HUES6 (cell line): Measurements from ENCODE around the gene CCDC182.

Experiments used
- H3K27ac ChIP-seq: 2 replicates; pipeline ENCODE4 v1.7.0; 2013; ENCODE audit warnings: low read depth, mild to moderate bottlenecking, low read length, inconsistent platforms
- H3K27me3 ChIP-seq: 2 replicates; pipeline ENCODE4 v1.6.1; 2013; ENCODE audit warnings: low read length; ENCODE audit not compliant: control insufficient read depth, insufficient read depth
- H3K36me3 ChIP-seq: 2 replicates; pipeline ENCODE4 v1.6.1; 2013; ENCODE audit warnings: low read length; ENCODE audit not compliant: control insufficient read depth, insufficient read depth
- H3K4me1 ChIP-seq: 2 replicates; pipeline ENCODE4 v1.6.1; 2013; ENCODE audit warnings: low read length; ENCODE audit not compliant: control insufficient read depth, insufficient read depth
- H3K4me3 ChIP-seq: 2 replicates; pipeline ENCODE4 v1.5.1; 2013; ENCODE audit warnings: low read depth, low read length
- H3K9ac ChIP-seq: one replicate; pipeline ENCODE4 v1.6.1; 2013; ENCODE audit warnings: mild to moderate bottlenecking, low read length
- H3K9me3 ChIP-seq: 2 replicates; pipeline ENCODE4 v1.6.1; 2013; ENCODE audit warnings: low read depth, low read length; ENCODE audit not compliant: control insufficient read depth, insufficient read depth

The CCDC182 gene

DNA sequence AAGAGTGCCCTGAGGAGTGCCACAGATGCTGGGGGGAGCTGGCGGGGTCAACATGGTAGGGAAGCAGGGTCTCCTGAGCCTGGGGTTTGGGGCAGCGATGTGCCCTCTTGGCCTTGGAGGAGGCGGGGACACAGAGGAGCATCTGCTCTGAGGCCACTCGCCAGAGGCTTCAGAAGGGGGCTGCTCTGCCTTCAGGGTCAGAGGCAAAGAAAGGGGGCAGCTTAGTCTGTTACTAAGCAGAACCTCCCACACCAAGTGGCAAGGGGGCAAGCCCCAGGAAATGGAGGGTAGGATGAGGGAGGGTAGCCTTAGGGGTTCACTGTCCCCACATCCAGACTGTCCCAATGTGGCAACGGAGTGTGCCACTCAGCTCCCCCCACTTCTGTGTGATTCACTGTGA is 18.3 kb downstream of the CCDC182 start:
- peaks cover 7% of the 10 kb centered on the region; the same call in 1 of the 2 replicates for H3K4me1 ChIP-seq
- no peaks in the 10 kb centered on the region for H3K9me3 ChIP-seq
- no peaks in the 10 kb centered on the region for H3K27me3 ChIP-seq
- H3K4me3 ChIP-seq, result no peak overlapping the region
- no peak overlapping the region for H3K27ac ChIP-seq
- no peaks in the 10 kb centered on the region for H3K36me3 ChIP-seq
- H3K9ac ChIP-seq, result no peak overlapping the region

DNA sequence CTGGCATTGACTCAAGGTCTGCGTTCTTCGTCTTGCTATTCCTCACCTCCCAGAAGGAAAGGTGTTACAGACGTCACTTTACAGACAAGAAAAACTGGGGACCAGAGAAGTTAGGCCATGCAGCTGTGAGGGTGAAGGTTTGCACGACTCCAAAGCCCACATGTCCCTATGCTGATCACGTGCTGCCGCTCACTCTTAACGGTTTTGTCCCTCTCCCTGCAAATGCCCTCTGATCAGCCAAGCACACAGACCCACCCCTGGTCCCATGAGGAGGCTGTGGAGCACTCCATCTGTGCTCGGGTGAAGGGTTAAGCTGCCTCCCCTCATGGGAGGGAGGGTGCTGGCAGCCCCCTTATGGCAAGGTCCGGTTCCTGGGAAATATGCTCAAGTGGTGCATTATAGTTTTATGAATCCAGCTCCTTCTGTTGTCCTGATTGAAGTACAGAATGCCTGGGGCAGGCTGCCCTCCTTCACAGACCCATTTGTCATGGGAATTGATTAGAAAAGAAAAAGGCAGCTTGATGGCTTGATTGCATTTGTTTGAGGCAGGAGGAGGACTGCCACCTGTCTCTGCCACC is 18.8 kb downstream of the CCDC182 start:
- H3K27ac ChIP-seq, result no peak overlapping the region
- no peaks in the 10 kb centered on the region for H3K36me3 ChIP-seq
- no peak overlapping the region for H3K4me3 ChIP-seq
- no peaks in the 10 kb centered on the region for H3K27me3 ChIP-seq
- H3K9ac ChIP-seq, result no peak overlapping the region
- H3K4me1 ChIP-seq, result peaks cover 7% of the 10 kb centered on the region; the same call in 1 of the 2 replicates
- H3K9me3 ChIP-seq, result no peaks in the 10 kb centered on the region

DNA sequence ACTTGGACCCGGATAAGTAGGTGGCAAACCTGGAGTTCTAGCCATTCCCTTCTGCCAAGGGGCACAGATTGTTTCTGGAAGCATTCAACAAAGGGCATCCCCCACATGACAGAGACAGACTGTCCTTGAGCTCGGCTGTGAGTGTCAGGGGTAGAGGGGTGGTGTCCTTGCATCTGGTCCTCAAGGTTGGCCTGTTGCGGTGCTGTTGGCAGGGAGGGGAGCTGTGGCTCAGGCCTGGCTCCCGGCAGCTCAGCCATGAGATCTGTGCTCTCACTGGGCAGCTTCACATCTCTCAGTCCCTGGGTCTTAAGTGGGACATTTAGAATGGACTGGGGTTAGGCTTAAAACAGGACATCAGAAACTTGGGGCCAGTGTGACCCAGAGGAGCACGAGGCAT is 20.4 kb downstream of the CCDC182 start:
- Histone ChIP-seq H3K27ac (no peak overlapping the region), H3K27me3 (no peaks in the 10 kb centered on the region), H3K36me3 (no peaks in the 10 kb centered on the region), H3K4me3 (no peak overlapping the region), H3K9me3 (no peaks in the 10 kb centered on the region), H3K4me1 (peaks cover 7% of the 10 kb centered on the region; the same call in 1 of the 2 replicates), H3K9ac (no peak overlapping the region)

DNA sequence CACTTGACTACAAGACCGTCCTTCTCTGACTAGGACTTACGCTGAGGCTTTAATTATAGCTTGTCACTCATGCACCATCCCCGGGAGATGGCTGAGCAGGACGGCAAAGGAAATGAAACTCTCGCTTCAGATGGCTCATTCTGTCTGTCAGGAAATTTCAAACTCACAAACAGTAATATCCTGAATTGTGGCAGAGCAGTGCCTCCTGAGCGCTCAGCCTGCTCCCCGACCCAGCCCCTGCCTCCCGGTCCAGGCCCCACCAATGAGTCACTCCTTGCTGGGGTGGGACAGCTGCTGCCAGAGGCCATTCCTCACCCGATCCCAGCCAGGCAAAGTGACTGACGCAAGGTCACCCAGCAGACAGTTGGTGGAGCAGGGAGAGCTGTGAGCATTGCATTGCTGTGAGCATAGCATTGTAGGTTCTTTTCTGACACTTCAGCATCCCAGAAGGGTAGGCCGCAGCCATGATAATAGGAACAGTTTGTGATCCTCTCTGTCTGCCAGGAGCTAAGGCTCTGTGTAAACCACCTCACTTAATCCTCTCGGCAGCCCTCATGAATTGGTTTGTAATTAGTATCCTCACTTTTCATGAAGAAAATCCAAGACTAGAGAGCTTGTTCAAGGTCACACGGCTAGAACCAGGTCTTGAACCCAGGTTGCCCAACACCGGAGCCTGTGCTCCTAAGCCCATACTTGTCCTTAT is 20.9 kb downstream of the CCDC182 start:
- Histone ChIP-seq H3K27me3 (no peaks in the 10 kb centered on the region), H3K27ac (no peak overlapping the region), H3K9ac (no peak overlapping the region), H3K4me1 (peaks cover 7% of the 10 kb centered on the region; the same call in 1 of the 2 replicates), H3K4me3 (no peak overlapping the region), H3K9me3 (no peaks in the 10 kb centered on the region), H3K36me3 (no peaks in the 10 kb centered on the region)

DNA sequence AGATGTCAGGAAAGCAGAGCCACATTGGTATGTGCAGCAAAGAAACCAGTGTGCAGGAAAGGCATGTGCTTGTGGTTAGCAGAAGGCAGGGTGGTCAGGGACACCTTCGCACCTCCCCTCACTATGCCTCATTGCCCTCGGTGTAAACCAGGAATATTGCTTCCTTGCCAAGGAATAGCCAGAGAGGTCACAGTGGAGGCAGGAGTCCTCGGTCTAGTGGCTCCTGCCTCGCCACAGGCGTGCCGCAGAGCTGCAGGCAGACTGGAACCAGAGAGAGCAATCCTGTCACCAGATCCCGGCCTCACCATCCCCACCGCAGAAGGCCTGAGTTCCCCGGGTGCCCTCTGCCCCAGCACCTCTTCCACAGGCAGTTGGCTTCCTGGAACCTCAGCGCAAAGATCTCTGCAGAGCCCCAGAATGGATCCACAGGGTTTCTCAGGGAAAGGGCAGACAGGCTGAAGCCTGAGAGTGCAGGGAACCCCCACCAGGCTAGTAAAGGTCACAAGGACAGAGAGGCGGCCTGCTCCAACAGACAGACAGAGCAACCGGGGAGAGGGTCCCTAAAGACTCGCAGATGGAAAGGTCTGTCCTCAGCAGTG is 21.6 kb downstream of the CCDC182 start:
- Histone ChIP-seq H3K27ac (no peak overlapping the region), H3K36me3 (no peaks in the 10 kb centered on the region), H3K9ac (no peak overlapping the region), H3K4me1 (peaks cover 7% of the 10 kb centered on the region; the same call in 1 of the 2 replicates), H3K9me3 (no peaks in the 10 kb centered on the region), H3K4me3 (no peak overlapping the region), H3K27me3 (no peaks in the 10 kb centered on the region)

DNA sequence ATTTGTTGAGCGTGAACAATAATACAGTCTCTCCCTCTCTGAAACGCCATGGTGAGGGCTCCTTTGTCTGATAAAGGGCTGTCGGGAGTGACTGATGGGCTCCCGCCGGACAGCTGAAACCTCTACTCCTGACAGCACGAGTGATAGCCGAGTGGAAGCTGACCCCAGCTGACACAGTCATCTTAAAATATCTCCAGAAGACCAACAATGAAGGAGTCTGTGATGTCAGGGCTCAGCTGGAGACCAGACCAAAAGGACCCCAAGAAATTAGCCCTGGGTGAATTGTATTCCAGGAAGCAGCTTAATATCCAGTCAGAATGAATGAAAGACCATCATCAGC is 22.4 kb downstream of the CCDC182 start:
- Histone ChIP-seq H3K27me3 (no peaks in the 10 kb centered on the region), H3K36me3 (no peaks in the 10 kb centered on the region), H3K9me3 (no peaks in the 10 kb centered on the region), H3K4me1 (peaks cover 7% of the 10 kb centered on the region; the same call in 1 of the 2 replicates), H3K4me3 (no peak overlapping the region), H3K9ac (no peak overlapping the region), H3K27ac (no peak overlapping the region)

DNA sequence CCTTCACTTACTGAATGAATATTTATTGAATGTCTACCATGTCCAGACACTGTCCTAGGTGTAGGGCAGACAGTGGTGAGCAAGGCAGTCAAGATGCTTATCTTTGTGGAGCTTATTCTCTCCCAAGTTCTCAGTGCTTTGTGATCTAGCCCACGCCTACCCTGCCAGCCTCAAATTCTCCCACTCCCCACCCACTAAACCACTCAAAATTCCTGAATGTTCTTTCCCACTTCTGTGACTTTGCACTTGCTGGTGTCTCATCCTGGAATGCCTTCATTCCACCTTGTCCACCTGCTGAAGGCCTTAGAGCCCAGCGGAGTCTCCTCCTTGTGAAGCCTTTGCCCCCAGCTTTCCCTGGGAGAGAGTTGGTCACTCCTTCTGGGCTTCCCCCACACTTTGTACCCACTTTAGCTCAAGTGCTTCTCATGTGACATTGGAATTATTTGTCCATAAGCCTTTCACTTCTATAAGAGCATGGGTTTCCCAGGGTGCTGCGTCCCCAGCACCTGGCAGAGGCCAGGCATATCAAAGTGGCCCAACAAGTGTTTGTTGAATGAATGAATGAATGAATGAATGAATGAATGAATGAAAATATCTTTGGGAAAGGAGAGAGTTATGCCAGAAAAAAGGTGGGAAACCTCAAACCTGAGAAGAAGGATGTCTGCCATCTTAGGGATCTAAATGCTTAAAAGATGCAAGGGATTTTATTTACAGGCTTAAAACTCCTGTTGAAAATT is 23.0 kb downstream of the CCDC182 start:
- H3K4me3 ChIP-seq, result no peak overlapping the region
- no peak overlapping the region for H3K27ac ChIP-seq
- no peaks in the 10 kb centered on the region for H3K9me3 ChIP-seq
- H3K4me1 ChIP-seq, result peaks cover 7% of the 10 kb centered on the region; the same call in 1 of the 2 replicates
- 0 out of 2 replicates have a peak, but pooled peaks cover under 1% of the 10 kb centered on the region for H3K27me3 ChIP-seq
- H3K9ac ChIP-seq, result no peak overlapping the region
- H3K36me3 ChIP-seq, result no peaks in the 10 kb centered on the region

DNA sequence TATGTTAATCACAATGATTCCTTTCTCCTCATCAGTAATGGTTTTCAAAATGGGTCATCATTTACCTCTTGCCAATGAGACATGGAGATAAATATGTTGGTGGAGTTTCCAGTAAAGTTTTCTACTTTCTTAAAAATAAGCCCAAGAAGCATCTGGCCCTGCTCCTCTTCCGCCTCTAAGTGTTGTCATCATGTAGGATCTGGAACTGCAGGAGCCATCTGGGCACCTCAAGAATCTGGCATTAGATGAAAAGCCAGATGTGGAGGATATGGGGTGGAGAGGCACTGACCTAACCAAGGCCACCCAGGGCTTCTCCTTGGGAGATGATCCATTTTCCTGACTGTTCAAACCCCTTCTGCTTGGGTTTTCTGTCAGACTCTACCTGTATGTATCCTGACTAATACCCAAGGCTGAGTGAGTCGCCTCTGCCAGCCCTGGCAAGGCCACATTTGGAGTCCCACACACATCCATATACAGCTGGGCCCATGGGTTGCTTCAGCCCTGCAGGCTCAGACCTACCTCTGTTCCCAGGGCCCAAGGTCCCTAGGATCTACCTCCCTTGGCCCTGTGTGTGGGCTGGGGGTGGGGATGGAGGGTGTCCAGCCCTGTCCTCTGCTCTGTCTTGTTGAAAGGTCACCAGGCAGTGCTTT is 24.6 kb downstream of the CCDC182 start:
- Histone ChIP-seq H3K36me3 (no peaks in the 10 kb centered on the region), H3K27me3 (peaks cover 11% of the 10 kb centered on the region; the same call in 1 of the 2 replicates), H3K4me3 (no peak overlapping the region), H3K27ac (no peak overlapping the region), H3K9me3 (no peaks in the 10 kb centered on the region), H3K9ac (no peak overlapping the region), H3K4me1 (peaks cover 7% of the 10 kb centered on the region; the same call in 1 of the 2 replicates)

DNA sequence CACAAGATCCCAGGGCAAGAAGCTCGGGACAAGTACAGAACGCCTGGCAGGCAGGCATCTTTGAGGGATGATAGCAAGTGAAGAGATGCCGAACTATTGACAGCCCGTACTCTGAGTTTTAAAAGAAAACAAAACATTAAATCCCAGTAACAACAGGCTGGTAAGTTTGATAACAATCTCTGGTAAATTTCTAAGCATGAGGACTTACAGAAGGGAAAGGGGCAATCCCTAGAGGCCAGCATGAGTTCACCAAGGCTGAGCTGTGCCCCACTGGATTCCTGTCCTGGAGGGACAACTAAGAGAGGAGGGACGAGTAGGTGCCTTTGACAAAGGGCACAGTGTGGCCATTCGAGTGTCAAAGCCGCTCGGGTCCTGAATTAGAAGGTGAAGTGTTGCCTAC is 26.2 kb downstream of the CCDC182 start:
- Histone ChIP-seq H3K27ac (no peak overlapping the region), H3K9ac (no peak overlapping the region), H3K4me1 (peaks cover 6% of the 10 kb centered on the region; the same call in 1 of the 2 replicates), H3K4me3 (no peak overlapping the region), H3K36me3 (no peaks in the 10 kb centered on the region), H3K9me3 (no peaks in the 10 kb centered on the region), H3K27me3 (peaks cover 21% of the 10 kb centered on the region; the same call in 1 of the 2 replicates)

DNA sequence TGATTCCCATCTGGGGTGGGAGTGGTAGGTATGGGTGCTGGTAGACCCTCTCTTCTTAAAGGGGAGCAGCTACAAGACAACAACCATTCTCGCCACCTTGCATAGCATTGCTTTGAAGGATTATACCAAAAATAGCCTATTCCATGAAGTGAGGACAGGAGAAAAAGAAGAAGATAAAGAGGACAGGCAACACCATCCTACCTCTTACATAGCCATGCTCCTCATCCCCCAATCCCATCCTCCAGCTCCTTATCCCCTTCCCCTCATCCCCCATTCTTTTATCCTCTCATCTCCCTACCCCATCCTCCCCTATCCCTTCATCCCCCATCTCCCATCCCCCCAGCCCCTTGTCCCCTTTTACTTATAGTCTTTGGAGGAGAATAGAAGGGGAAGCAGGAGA is 29.1 kb downstream of the CCDC182 start:
- no peak overlapping the region for H3K27ac ChIP-seq
- H3K4me1 ChIP-seq, result no peaks in the 10 kb centered on the region
- no peak overlapping the region for H3K9ac ChIP-seq
- no peaks in the 10 kb centered on the region for H3K9me3 ChIP-seq
- no peak overlapping the region for H3K4me3 ChIP-seq
- no peaks in the 10 kb centered on the region for H3K36me3 ChIP-seq
- H3K27me3 ChIP-seq, result peaks cover 21% of the 10 kb centered on the region; the same call in 1 of the 2 replicates
